Smooth muscle cell (in vitro differentiated cells): ENCODE results near the gene SLF2. TPM values are rescaled to one million over a fixed set of nuclear protein-coding genes. Genes with fewer than 3 reads are reported as not detected.

Source experiments
- DNase-seq: peaks from one replicate; lab custom pipeline; 2025; ENCODE audit not compliant: unreplicated experiment; lab: John Stamatoyannopoulos, UW
- H2AFZ ChIP-seq: fragments of 200-600 bp; sonication (generic); 2 replicates; pipeline ENCODE4 v1.6.0; 2016; ENCODE audit warnings: antibody characterized with exemption, low read depth, mild to moderate bottlenecking
- H3F3A ChIP-seq: fragments of 200-600 bp; sonication (generic); 2 replicates; pipeline ENCODE4 v1.6.0; 2017; ENCODE audit warnings: antibody characterized with exemption, low read depth
- H3K27ac ChIP-seq: fragments of 200-600 bp; sonication (generic); 2 replicates; pipeline ENCODE4 v1.5.1; 2016; ENCODE audit warnings: low read depth, mild to moderate bottlenecking
- H3K27me3 ChIP-seq: fragments of 200-600 bp; sonication (generic); 2 replicates; pipeline ENCODE4 v1.6.1; 2016; ENCODE audit warnings: low read depth, mild to moderate bottlenecking
- H3K36me3 ChIP-seq: fragments of 200-600 bp; sonication (generic); 2 replicates; pipeline ENCODE4 v1.5.1; 2016; ENCODE audit warnings: low read depth
- H3K4me1 ChIP-seq: fragments of 200-600 bp; sonication (generic); 2 replicates; pipeline ENCODE4 v1.5.1; 2016; ENCODE audit warnings: low read depth
- H3K4me2 ChIP-seq: fragments of 200-600 bp; sonication (generic); 2 replicates; pipeline ENCODE4 v1.6.0; 2016; ENCODE audit warnings: mild to moderate bottlenecking
- H3K4me3 ChIP-seq: fragments of 200-600 bp; sonication (generic); 2 replicates; pipeline ENCODE4 v1.5.1; 2016; ENCODE audit warnings: mild to moderate bottlenecking
- H3K79me2 ChIP-seq: fragments of 200-600 bp; sonication (generic); 2 replicates; pipeline ENCODE4 v1.6.0; 2016; ENCODE audit warnings: low read depth, mild to moderate bottlenecking
- H3K9ac ChIP-seq: fragments of 200-600 bp; sonication (generic); 2 replicates; pipeline ENCODE4 v1.6.0; 2016; ENCODE audit warnings: low read depth
- H3K9me3 ChIP-seq: fragments of 200-600 bp; sonication (generic); replicated peaks from 2 replicates; pipeline ENCODE4 v1.5.1; 2016; ENCODE audit warnings: low read depth
- H4K20me1 ChIP-seq: fragments of 200-600 bp; sonication (generic); 2 replicates; pipeline ENCODE4 v1.6.0; 2016; ENCODE audit warnings: low read depth
- WGBS: methylation state at CpG from one replicate; pipeline ENCODE4 v1.1.7; 2016; ENCODE audit warnings: low lambda C conversion rate; 5-methylcytosine and 5-hydroxymethylcytosine counted together
- polyA plus RNA-seq: library from polyadenylated mRNA; unstranded; fragments of >200 nt; fragmentation: Nextera tagmentation; extraction: Ambion mirVana; gene quantifications from 2 replicates; pipeline ENCODE4 v1.2.1, GENCODE V29; 2016
- total RNA-seq: library from RNA; depleted of rRNA; stranded (reverse); fragments of >200 nt; gene quantifications from 2 replicates; pipeline ENCODE4 v1.2.3, GENCODE V29; 2014
- TF ChIP-seq, protein P1 (sequence below): fragments of 200-600 bp; sonication (generic); IDR thresholded peaks from 2 replicates; pipeline ENCODE4 v1.5.1; 2017; ENCODE audit warnings: borderline replicate concordance, mild to moderate bottlenecking, antibody characterized with exemption; ENCODE audit not compliant: insufficient read depth, poor library complexity, severe bottlenecking

SLF2 gene
- total and polyA plus RNA-seq, 2 experiments from 2014 or later, result 8.1 to 24.9 TPM

DNA sequence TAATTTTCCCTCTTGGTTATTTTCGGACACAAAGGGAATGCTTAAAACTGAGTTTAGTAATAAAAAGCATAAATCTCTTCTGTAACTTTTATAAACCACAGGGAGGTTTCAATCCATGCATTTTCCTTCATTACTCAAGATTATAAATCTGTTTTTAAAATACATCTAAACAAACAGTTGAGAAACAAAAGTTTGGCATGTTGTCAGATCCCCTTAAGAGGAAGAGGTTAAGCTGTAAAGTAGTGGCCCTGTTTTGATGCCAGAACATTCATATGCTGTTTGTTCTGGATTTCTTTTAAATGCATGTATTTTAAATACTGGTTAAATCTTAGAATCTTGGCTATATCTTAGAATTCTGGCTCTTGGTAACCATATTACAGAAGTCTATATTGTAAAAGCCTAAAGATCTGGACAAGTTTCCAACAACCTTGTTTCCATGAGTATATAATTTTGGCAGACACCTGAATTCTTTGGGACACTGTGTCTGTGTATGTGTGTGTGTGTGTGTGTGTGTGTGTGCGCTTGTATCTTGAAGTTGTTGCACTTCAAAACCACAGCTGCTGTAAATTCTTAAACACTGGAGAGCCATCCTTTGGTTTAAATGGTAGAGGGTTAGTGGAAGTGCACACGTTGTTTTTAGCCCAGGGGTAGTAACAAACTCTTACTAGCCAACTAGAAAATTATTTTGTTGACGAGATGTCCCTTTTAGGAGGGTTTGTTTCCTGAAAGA lies 49.8 kb downstream of the SLF2 start:
- DNase-seq, result no peak
- no peaks in the 10 kb centered on the region for H4K20me1 ChIP-seq
- no peaks in the 10 kb centered on the region for H3K27me3 ChIP-seq
- H3K4me2 ChIP-seq, result no peak overlapping the region
- no peaks in the 10 kb centered on the region for H3K9me3 ChIP-seq
- H3K4me3 ChIP-seq, result no peak overlapping the region
- TF ChIP-seq, protein P1, sequence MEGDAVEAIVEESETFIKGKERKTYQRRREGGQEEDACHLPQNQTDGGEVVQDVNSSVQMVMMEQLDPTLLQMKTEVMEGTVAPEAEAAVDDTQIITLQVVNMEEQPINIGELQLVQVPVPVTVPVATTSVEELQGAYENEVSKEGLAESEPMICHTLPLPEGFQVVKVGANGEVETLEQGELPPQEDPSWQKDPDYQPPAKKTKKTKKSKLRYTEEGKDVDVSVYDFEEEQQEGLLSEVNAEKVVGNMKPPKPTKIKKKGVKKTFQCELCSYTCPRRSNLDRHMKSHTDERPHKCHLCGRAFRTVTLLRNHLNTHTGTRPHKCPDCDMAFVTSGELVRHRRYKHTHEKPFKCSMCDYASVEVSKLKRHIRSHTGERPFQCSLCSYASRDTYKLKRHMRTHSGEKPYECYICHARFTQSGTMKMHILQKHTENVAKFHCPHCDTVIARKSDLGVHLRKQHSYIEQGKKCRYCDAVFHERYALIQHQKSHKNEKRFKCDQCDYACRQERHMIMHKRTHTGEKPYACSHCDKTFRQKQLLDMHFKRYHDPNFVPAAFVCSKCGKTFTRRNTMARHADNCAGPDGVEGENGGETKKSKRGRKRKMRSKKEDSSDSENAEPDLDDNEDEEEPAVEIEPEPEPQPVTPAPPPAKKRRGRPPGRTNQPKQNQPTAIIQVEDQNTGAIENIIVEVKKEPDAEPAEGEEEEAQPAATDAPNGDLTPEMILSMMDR, result no peak
- no peaks in the 10 kb centered on the region for H3K4me1 ChIP-seq
- H3K9ac ChIP-seq, result no peak overlapping the region
- no peaks in the 10 kb centered on the region for H3K79me2 ChIP-seq
- no peak overlapping the region for H3K27ac ChIP-seq
- WGBS, result 95% methylated on average over 4 of the region's 4 CpGs
- peaks cover 15% of the 10 kb centered on the region for H3K36me3 ChIP-seq
- peaks cover 17% of the 10 kb centered on the region for H3F3A ChIP-seq
- H2AFZ ChIP-seq, result no peak overlapping the region

DNA sequence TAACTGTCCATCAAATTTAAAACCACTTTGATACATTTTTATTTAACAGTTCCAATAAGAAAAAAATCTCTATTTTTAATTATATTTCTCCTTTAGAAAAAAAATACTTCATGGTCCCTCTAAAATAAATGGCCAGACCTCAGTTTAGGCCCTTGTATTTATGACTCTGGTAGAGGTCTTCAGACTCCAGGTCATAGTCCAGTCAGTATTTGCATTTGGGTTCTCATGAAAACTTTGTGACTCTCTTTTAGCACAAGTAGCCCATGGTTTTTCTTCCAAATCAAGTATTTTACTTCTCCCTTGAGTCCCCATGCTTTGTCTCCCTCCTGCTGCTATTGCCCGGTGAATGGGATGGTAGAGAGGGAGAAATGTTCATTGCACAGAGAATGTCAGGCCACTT lies 51.1 kb downstream of the SLF2 start:
- H3K4me2 ChIP-seq, result no peak overlapping the region
- H3K9me3 ChIP-seq, result no peaks in the 10 kb centered on the region
- H3K79me2 ChIP-seq, result no peaks in the 10 kb centered on the region
- H3F3A ChIP-seq, result peaks cover 17% of the 10 kb centered on the region
- H3K4me1 ChIP-seq, result no peaks in the 10 kb centered on the region
- H4K20me1 ChIP-seq, result no peaks in the 10 kb centered on the region
- no peak overlapping the region for H2AFZ ChIP-seq
- TF ChIP-seq, protein P1, result no peak
- WGBS, result 100% methylated on average over 1 of the region's 1 CpG
- no peak overlapping the region for H3K4me3 ChIP-seq
- no peaks in the 10 kb centered on the region for H3K27me3 ChIP-seq
- no peak overlapping the region for H3K27ac ChIP-seq
- DNase-seq, result no peak
- H3K9ac ChIP-seq, result no peak overlapping the region
- H3K36me3 ChIP-seq, result peaks cover 8% of the 10 kb centered on the region

- Histone ChIP-seq H4K20me1 (no peaks in the 10 kb centered on the region), H3K4me2 (no peak overlapping the region), H3K9me3 (no peaks in the 10 kb centered on the region), H3K79me2 (no peaks in the 10 kb centered on the region), H3F3A (peaks cover 23% of the 10 kb centered on the region), H3K36me3 (peaks cover 4% of the 10 kb centered on the region), H3K27ac (no peak overlapping the region), H3K27me3 (no peaks in the 10 kb centered on the region), H2AFZ (no peak overlapping the region), H3K9ac (no peak overlapping the region), H3K4me1 (no peaks in the 10 kb centered on the region), H3K4me3 (no peak overlapping the region)
- TF ChIP-seq, protein P1, result no peak
- 72% methylated on average over 5 of the region's 5 CpGs for WGBS
- DNase-seq, result no peak
Observed at GRCh38 chr10:100965820-100966219, 53.1 kb downstream of the SLF2 start.

DNA sequence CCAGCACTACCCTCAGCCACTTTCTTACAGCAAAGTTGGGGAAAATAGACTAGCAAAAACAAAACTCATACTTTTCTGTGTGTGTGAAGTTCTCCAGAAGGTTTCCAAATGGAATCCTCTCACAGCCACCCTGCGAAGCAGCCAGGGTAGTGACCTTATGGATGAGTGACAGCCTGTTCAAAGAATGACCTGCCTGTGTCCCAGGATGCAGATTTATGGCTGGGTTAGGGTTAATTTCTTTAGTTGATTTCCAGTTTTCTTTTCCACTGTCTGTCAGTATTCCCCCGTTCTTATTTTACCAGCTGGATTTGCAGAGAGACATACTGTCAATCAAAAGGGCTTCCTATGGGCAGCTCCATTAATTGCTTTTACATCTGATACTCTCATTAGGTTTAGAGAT lies 54.1 kb downstream of the SLF2 start:
- Histone ChIP-seq H3K9me3 (no peaks in the 10 kb centered on the region), H4K20me1 (no peaks in the 10 kb centered on the region), H3K4me3 (no peak overlapping the region), H3K79me2 (no peaks in the 10 kb centered on the region), H3F3A (peaks cover 23% of the 10 kb centered on the region), H3K4me2 (no peak overlapping the region), H3K27ac (no peak overlapping the region), H3K27me3 (no peaks in the 10 kb centered on the region), H3K36me3 (peaks cover 4% of the 10 kb centered on the region), H3K9ac (no peak overlapping the region), H3K4me1 (no peaks in the 10 kb centered on the region), H2AFZ (no peak overlapping the region)
- 87% methylated on average over 2 of the region's 2 CpGs for WGBS
- no peak for DNase-seq
- TF ChIP-seq, protein P1, result no peak
